Midbrain (tissue), 1 donor: Measurements from ENCODE around the gene CES2.

Experiments used
- DNase-seq: peaks from one replicate; lab custom pipeline; 2025; lab: John Stamatoyannopoulos, UW

The CES2 gene

DNA sequence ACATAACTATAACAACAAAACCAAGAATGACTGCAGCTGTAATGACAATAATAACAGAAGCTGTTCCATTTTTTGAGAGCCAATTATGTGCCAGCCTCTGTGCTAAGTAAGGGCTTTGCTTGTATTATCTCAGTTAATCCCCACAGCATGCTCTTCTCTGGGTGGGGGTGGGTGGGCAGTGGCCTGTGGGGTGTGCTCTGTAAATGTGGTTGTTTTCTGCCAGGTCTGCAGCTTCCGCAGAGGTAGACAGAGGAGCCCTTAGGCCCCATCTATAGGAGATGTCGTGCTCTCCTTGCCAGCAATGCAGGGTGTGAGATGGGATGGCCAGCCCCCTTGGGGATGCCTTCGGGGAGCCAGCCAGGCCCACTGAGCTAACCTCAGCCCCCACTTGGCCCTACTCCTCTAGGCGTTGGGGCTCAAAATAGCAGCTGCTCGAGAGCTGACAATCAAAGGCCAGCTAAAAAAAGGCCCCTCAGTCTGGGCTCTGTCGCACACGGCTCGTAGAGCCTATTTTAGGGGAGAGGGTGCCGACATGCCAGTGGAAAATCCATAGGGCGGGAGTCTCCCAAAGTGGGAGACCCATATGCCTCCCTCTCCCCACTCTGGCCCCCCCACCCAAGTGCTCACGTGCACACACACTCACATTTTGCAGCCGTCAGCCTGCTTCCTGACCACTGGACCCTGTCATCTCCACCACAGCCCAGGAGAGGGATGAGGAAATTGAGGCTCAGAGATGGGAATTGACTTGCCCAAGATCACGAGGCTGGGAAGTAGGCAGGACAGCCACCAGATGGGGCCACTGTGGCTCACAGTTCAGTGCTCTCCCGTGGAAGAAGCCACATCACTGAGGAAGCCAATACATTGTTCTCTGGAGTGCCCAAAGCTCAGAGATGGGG, 32.4 kb upstream of the CES2 start:
- no peak for DNase-seq

DNA sequence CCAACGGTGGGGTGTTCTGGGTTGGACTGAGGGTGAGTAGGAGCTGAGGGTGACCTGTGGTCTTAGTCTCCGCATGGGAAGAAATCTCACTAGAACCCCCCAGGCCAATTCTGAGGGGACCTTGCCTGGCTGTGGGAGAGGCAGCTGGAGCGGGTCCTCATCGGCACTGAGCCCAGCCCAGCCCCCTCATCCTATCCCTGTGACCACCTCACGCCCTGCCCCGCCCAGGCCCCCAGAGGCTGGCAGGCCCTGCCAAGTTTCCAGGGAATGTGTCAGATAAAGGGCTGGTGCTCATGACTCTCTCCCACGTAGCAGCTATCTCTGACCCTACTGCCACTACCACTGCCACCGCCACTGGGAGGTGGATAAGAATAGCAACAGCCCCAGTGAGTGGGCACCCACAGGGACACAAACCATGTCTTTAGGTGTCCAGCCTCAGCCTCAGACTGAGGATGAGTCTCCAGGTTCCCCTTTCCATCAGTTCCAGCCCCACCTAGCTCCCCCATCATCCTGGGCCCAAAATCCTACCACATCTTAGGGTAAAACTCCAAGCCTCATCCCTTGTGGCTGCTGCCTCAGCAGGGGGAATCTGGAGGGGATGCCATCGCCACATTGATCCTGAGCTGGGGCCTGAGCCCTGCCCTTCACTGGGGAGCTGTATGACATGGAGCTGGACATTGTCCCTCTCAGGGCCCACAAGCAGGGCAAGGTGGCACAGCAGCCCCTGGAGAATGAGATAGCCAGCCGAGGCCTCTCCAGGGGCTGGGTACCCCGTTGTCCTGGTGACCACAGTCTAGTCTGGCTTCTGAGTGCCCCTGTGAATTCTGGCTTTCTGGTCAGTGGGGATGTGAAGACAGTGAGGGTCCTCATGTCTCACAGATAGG, 31.5 kb upstream of the CES2 start:
- DNase-seq, result no peak

- DNase-seq, result no peak
Measured at GRCh38 chr16:66904428-66904845, 30.9 kb upstream of the CES2 start.

DNA sequence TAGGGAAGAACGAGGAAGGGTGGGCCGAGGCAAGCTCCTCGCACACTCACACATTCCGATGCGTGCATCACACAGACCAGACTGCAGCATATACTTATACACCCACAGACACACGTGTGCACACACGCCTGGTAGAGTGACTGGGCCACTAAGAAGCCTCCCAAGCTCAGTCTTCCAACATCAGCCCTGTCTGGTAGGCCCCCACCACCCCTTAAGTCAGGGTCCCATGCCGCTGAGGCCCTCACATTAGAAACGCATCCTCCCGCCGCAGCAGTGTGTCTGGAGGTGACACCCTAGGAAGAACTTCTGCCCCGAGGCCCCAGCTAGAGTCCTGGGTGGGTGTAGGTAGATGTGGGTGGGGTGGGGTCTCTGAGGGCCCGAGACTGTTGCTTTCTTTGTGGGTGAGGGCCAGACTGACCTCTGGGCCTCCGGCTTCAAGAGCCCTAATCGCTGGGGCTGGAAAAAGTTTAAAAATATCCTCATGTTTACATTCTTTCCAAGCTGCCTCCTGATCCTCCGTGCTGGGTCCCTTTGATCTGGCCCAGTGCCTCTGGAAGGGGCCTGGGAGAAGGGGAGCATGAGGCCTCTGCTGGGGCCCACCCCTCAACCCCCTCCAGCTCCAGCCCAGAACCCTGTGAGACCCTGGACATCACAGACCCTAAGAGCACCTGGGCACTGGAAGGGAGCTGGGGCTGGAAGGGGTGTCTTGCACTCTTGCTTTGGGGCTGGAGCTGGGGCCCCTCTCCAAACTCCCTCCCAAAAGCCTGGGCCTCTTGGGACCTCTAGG, 30.3 kb upstream of the CES2 start:
- DNase-seq, result no peak

GRCh38 chr16:66905633-66906539, 29.4 kb upstream of the CES2 start:
- DNase-seq, result no peak

DNA sequence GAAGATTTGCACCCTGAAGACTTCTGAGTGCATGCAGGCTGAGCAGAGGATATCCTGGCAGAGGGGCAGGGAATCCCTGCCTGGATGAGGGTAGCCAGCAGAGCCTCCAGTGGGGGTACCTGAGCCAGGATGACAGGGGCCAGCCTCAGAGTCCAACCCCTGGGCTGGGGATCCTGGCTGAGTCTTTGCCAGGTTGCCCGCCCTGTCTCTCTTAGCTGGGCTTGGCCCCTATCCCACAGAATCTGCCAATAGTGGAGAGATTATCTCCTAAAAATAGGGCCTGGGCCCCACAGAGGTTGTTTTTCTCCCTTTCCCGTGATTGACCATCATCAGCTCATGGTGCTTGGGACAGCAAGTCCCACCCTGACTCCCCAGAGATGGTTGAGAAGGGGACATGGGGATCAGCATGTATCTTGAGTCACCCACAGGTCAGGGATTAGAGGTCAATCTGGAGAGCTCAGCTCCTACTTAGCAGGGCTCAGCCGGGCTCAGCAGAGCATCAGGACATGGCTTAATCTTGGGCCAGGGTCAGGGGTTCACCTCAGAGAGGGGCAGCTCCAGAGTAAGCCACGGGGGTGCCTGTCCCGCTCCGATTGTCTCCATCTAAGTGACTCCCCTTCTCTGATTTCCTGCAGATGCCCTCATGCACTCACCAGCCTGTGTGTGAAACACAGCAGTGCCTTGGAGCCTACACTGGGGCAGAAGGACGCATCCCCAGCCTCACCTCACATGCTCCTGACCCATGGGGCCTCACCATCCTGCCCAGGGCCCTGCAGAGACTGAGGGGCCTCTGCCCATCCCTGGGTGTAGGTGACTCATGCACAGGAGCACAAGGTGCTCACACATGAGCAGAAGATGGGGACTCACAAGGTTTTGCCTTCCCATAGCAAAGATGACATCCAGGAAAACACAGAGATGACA, 28.1 kb upstream of the CES2 start:
- no peak for DNase-seq

DNA sequence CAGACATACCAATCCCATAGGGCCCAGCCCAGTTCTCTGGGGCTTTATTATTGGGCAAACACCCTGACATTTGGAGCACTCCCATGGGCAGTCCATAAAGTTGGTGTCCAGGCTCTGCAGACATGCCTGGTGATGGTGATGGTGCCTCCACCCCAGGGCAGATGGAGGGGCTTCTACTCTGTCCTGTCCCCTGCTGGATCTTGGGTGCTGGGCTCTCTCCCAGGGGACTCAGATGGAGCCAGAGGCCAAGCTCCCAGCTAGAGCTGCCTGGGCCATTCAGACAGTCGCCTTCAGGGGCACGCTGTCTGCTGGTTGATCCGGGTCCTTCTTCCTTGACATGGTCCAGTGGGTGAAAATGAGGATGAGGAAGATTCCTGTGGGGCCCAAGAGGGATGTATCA, 27.2 kb upstream of the CES2 start:
- DNase-seq, result no peak

DNA sequence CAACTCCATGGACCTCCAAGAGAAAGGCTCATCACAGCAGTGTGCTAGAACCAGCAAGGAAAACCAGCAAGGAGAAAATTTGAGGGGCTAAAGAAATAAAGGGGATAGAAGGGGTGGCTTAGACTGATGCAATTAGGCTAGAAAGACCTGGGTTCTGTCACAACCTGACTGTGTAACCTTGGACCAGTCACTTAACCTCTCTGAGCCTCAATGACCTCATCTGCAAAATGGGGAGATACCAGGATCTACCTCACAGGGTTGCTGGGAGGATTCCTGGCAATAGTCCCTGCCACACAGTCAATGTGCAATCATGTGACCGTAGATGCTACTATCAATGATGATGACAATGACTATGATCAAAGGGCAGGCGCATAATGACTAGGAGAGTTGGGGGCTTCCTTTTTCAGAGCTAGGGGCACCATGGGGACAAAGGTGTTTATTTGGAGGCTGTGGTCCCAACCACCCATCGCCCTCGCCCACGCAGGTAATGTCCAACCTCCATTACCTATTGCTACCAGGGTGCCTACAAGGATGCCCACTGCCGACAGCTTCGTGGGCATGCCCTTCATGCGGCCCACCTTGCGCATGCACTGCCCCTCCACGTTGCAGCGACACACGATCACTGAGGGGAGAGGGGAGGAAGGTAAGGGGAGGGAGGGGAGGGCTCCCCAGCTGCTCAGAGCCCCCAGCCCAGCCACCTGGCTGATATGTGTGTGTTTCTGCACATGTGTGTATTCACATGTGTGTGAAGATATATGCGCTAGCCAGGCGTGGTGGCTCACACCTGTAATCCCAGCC, 26.4 kb upstream of the CES2 start:
- DNase-seq, result no peak

- no peak for DNase-seq
Measured at GRCh38 chr16:66910175-66910940, 25.0 kb upstream of the CES2 start.

DNA sequence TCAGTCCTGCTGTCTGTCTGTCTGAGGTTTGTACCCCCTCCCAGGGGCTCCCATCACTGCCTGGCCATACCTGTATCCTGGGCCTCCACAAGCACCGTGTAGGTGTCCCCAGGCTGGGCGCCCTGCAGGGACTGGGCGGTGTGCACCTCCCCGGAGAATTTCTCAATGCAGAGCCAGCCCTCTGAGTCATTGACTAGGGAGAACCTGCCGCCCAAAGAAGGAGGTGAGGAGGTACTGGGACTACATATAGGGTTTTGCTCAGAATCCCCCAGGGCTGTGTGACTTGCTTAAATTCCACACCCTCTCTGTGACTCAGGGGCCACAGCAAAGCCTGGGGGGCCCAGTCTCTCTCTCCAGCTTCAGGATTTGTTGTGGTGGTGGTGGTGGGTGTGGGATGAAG, 24.2 kb upstream of the CES2 start:
- DNase-seq, result no peak

GRCh38 chr16:66911801-66912200, 23.5 kb upstream of the CES2 start:
- DNase-seq, result no peak

DNA sequence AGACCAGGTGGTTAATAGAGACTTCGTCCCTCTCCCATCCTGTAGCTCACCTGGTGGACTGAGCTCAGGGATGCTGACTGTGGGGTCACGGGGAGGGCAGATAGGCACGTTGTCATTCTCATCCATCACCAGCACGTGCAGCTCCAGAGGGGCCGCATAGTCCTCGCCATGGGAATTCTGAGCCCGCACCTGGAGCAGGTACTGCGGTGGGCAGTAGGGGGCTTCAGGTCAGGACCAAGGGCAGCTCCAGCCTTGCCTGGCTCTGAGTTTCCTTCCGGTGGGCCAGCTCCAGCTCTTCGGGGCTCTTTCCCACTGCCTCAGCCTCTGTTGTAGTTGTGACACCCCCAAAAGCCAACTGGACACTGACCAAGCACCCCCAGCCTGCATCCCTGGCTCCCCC, 22.2 kb upstream of the CES2 start:
- no peak for DNase-seq

DNA sequence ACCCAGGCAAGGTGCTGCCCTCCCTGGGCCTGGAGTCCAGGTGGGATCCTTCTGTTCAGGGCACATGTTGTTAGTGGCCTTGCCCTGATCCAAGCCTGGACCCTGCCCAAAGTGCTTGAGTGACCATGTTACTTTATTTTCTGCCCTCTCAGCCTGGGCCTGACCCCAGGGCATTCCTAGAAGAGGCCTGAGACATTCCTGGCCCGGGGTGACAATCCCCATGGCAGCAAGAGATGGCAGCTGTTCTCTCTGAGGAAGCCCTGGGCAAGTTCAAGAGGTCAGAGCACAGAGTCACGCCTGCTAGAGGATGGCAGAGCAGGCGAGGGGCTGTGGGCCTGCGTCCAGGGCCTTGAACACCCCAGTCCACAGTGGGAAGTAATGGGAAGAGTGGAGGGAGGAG, 21.6 kb upstream of the CES2 start:
- DNase-seq, result no peak

DNA sequence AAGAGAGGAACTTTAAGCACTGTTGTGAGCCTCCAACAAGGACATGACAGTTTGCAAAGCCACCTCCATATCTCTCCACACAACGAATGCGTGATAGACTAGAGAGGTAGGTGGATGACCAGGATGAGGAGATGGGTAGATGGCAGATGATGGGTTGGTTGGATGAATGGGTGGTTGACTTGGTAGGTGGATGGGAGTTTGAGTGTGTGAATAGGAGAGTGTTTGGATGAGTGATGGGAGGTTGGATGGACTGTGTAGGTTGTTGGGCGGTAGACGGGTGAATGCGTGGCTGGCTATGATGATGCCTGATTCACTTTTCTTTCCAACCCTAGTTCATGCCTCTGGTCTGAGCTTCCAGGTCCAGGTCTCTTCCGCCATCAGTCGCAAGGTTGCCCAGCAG, 20.8 kb upstream of the CES2 start:
- no peak for DNase-seq

- no peak for DNase-seq
Measured at GRCh38 chr16:66915041-66915440, 20.3 kb upstream of the CES2 start.

DNA sequence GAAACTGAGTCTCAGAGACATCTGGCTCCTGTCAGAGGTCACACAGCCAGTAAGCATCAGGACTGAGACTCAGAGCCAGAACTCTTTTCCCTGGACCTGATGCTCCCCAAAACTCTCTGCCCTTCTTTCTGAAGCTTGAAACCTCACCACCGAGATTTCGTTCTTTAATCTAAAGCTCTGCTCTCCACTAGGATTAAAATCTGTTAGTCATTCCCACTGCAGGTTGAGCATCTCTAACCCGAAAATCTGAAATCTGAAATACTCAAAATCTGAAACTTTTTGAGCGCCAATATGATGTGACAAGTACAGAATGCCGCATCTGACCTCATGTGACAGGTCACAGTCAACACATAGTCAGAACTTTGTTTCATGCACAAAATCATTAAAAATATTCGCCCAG, 18.8 kb upstream of the CES2 start:
- no peak for DNase-seq

- no peak for DNase-seq
Measured at GRCh38 chr16:66917741-66918140, 17.6 kb upstream of the CES2 start.

GRCh38 chr16:66918355-66918754, 17.0 kb upstream of the CES2 start:
- no peak for DNase-seq
